GM12878 (cell line): ENCODE measurements around the gene TM4SF1. TPM values are rescaled to one million over a fixed set of nuclear protein-coding genes. Genes with fewer than 3 reads are reported as not detected.

Experiments
- ATAC-seq: fragments of 200-7000 bp; cut with Tn5 transposase; 3 replicates; pipeline ENCODE4 v1.9.1; 2020; ENCODE audit warnings: mild to moderate bottlenecking, moderate library complexity
- BruUV-seq: library from RNA; stranded (reverse); fragments of 400-500 nt; replicated peaks from 2 replicates; lab custom pipeline; 2021; lab: Mats Ljungman, UMichigan
- CTCF ChIA-PET: fragments of 300-600 bp; sonication (Branson Sonifier 250); formaldehyde crosslinking; extraction: SDS; loops from one replicate; lab custom pipeline; 2021; ENCODE audit warnings: inconsistent platforms; lab: Yijun Ruan, JAX
- POLR2A ChIA-PET: fragments of 350-600 bp; formaldehyde crosslinking; extraction: SDS; loops from one replicate; lab custom pipeline; 2021; ENCODE audit warnings: inconsistent platforms; lab: Charles Lee
- RAD21 ChIA-PET: fragments of 300-600 bp; sonication (Branson Sonifier 250); formaldehyde crosslinking; loops from one replicate; lab custom pipeline; 2023; ENCODE audit warnings: antibody characterized with exemption; ENCODE audit not compliant: unreplicated experiment; lab: Charles Lee
- SMC1A ChIA-PET: fragments of 300-600 bp; sonication (Branson Sonifier 250); formaldehyde crosslinking; loops from one replicate; lab custom pipeline; 2023; ENCODE audit not compliant: unreplicated experiment, uncharacterized antibody; lab: Charles Lee
- DNase-seq: peaks from one replicate; pipeline ENCODE4 v3.0.0-alpha.2; 2011; ENCODE audit warnings: low read depth, low spot score
- FAIRE-seq: peaks from 3 replicates; lab custom pipeline; 2011; peaks lifted over from hg19 to GRCh38; lab: Jason Lieb, UNC
- H2AFZ ChIP-seq: 2 replicates; pipeline ENCODE4 v1.6.0; 2011; ENCODE audit warnings: low read depth, low read length, control low read depth; ENCODE audit not compliant: control insufficient read depth
- H3K27ac ChIP-seq: 2 replicates; pipeline ENCODE4 v1.5.1; 2011; ENCODE audit warnings: control low read depth; ENCODE audit not compliant: control insufficient read depth, insufficient read depth
- H3K27me3 ChIP-seq, 2 experiments: replicated peaks in 1 of 2; 2 replicates each; pipeline versions ENCODE4 v1.6.0 to v1.6.1; 2011; ENCODE audit warnings: low read length in 1 of 2; ENCODE audit not compliant: control insufficient read depth in 2 of 2, insufficient read depth in 2 of 2
- H3K36me3 ChIP-seq, 2 experiments: 2 replicates each; pipeline ENCODE4 v1.5.1; 2011; ENCODE audit warnings: low read length in 1 of 2; ENCODE audit not compliant: control insufficient read depth in 2 of 2, insufficient read depth in 2 of 2
- H3K4me1 ChIP-seq: 2 replicates; pipeline ENCODE4 v1.6.1; 2011; ENCODE audit warnings: mild to moderate bottlenecking, low read length, moderate library complexity, mixed read lengths; ENCODE audit not compliant: control insufficient read depth, insufficient read depth
- H3K4me2 ChIP-seq: 2 replicates; pipeline ENCODE4 v1.6.0; 2011; ENCODE audit warnings: control low read depth; ENCODE audit not compliant: control insufficient read depth, insufficient read depth
- H3K4me3 ChIP-seq: fragments of 200-600 bp; sonication (generic); 2 replicates; pipeline ENCODE4 v1.5.1; 2016
- H3K79me2 ChIP-seq: 2 replicates; pipeline ENCODE4 v1.6.0; 2011; ENCODE audit warnings: low read length; ENCODE audit not compliant: control insufficient read depth, insufficient read depth
- H3K9ac ChIP-seq: 2 replicates; pipeline ENCODE4 v1.8.0; 2011; ENCODE audit warnings: low read length, control low read depth, mixed read lengths; ENCODE audit not compliant: control insufficient read depth, insufficient read depth
- H3K9me3 ChIP-seq: replicated peaks from 3 replicates; pipeline ENCODE4 v1.5.1; 2011; ENCODE audit warnings: mild to moderate bottlenecking, low read length; ENCODE audit not compliant: control insufficient read depth, insufficient read depth
- H4K20me1 ChIP-seq: 2 replicates; pipeline ENCODE4 v1.6.0; 2011; ENCODE audit not compliant: control insufficient read depth, insufficient read depth
- BACH1 ChIP-seq: fragments of 450-650 bp; IDR thresholded peaks from 2 replicates; pipeline ENCODE4 v1.6.1; 2017; ENCODE audit warnings: mild to moderate bottlenecking, borderline replicate concordance
- CBX5 ChIP-seq: sonication (generic); IDR thresholded peaks from 2 replicates; pipeline ENCODE4 v1.6.1; 2016; ENCODE audit warnings: low read depth, moderate library complexity, mild to moderate bottlenecking, inconsistent platforms
- CHD2 ChIP-seq: IDR thresholded peaks from 2 replicates; pipeline ENCODE4 v1.6.1; 2011; ENCODE audit warnings: low read depth, low read length, improper control_type of control experiment, borderline replicate concordance
- EGR1 ChIP-seq, 2 experiments: IDR thresholded peaks; 1 replicate in 1 of 2; 2 replicates in 1 of 2; pipeline ENCODE4 v1.6.1; 2011 to 2012; ENCODE audit warnings: low read depth in 2 of 2, low read length in 2 of 2, borderline replicate concordance in 1 of 2, mild to moderate bottlenecking in 1 of 2, moderate library complexity in 1 of 2
- ELK1 ChIP-seq: IDR thresholded peaks from 2 replicates; pipeline ENCODE4 v1.6.1; 2012; ENCODE audit warnings: low read depth, low read length, improper control_type of control experiment
- FOXK2 ChIP-seq: fragments of 450-650 bp; IDR thresholded peaks from 2 replicates; pipeline ENCODE4 v1.6.1; 2017; ENCODE audit warnings: mild to moderate bottlenecking, moderate library complexity
- HCFC1 ChIP-seq: fragments of 150-350 bp; IDR thresholded peaks from 2 replicates; pipeline ENCODE4 v1.6.1; 2014; ENCODE audit warnings: low read length
- IKZF1 ChIP-seq: fragments of 450-650 bp; conservative IDR thresholded peaks from 2 replicates; pipeline ENCODE4 v1.6.1; 2017; ENCODE audit warnings: antibody characterized with exemption, mild to moderate bottlenecking
- KAT2A ChIP-seq: conservative IDR thresholded peaks from 2 replicates; pipeline ENCODE4 v1.6.1; 2011; ENCODE audit warnings: low read depth, low read length; ENCODE audit not compliant: control insufficient read depth
- MTA2 ChIP-seq: fragments of 450-650 bp; IDR thresholded peaks from 2 replicates; pipeline ENCODE4 v1.6.1; 2016; ENCODE audit warnings: low read depth, mild to moderate bottlenecking, moderate library complexity
- PBX3 ChIP-seq: IDR thresholded peaks from 2 replicates; pipeline ENCODE4 v1.6.1; 2011; ENCODE audit warnings: mild to moderate bottlenecking, low read depth, low read length, moderate library complexity; ENCODE audit not compliant: insufficient replicate concordance
- RAD21 ChIP-seq: IDR thresholded peaks from 2 replicates; pipeline ENCODE4 v1.6.1; 2011; ENCODE audit warnings: mild to moderate bottlenecking, low read depth, low read length, moderate library complexity; ENCODE audit not compliant: insufficient read depth
- SMC3 ChIP-seq: IDR thresholded peaks from 2 replicates; pipeline ENCODE4 v1.6.1; 2011; ENCODE audit warnings: low read length, improper control_type of control experiment, borderline replicate concordance
- STAT1 ChIP-seq: fragments of 450-650 bp; conservative IDR thresholded peaks from 2 replicates; pipeline ENCODE4 v1.6.1; 2014; ENCODE audit warnings: antibody characterized with exemption, mild to moderate bottlenecking
- SUPT20H ChIP-seq: IDR thresholded peaks from 2 replicates; pipeline ENCODE4 v1.6.1; 2011; ENCODE audit warnings: low read depth, mild to moderate bottlenecking, low read length, moderate library complexity, borderline replicate concordance; ENCODE audit not compliant: control insufficient read depth
- TARDBP ChIP-seq: IDR thresholded peaks from 2 replicates; pipeline ENCODE4 v1.6.1; 2016; ENCODE audit warnings: borderline replicate concordance
- TCF12 ChIP-seq: IDR thresholded peaks from 2 replicates; pipeline ENCODE4 v1.6.1; 2011; ENCODE audit warnings: low read depth, mild to moderate bottlenecking, low read length
- WGBS: methylation state at CpG from one replicate; pipeline ENCODE4 v1.1.6; 2016; ENCODE audit warnings: low lambda C conversion rate; ENCODE audit not compliant: insufficient replicate concordance, insufficient coverage; ENCODE audit errors: missing lambda C conversion rate; 5-methylcytosine and 5-hydroxymethylcytosine counted together
- in situ Hi-C: fragments of 300-500 bp; cut with MboI; formaldehyde crosslinking; loops from 9 replicates; pipeline ENCODE4 v1.14.3; 2018; ENCODE audit warnings: mixed read lengths
- intact Hi-C: fragments of 100-400 bp; cut with micrococcal nuclease; formaldehyde crosslinking; loops from one replicate; pipeline ENCODE4 v1.14.2; 2022; ENCODE audit not compliant: unreplicated experiment
- polyA plus RNA-seq, 11 experiments: library from polyadenylated mRNA; depleted of rRNA in 4 of 11; unstranded in 6 of 11; stranded (reverse) in 5 of 11; fragments of >200 nt; fragmentation: Nextera tagmentation in 4 of 11; fragmentation: Illumina TruSeq in 1 of 11; extraction: Ambion mirVana in 4 of 11; extraction: Trizol in 1 of 11; gene quantifications; 1 replicate in 1 of 11; 2 replicates in 10 of 11; pipeline versions ENCODE4 v1.2.1 to v1.2.3, GENCODE V29; 2011 to 2016; ENCODE audit warnings: inconsistent platforms in 2 of 11, missing spikeins in 2 of 11, low read depth in 1 of 11
- total RNA-seq, 4 experiments: library from RNA; depleted of rRNA in 3 of 4; stranded (reverse); fragments of >200 nt in 3 of 4; fragmentation: Illumina TruSeq in 1 of 4; extraction: Trizol in 1 of 4; gene quantifications; 2 replicates each; pipeline versions ENCODE4 v1.2.1 to v1.2.3, GENCODE V29; 2013 to 2021

The TM4SF1 gene
- total and polyA plus RNA-seq, 10 of the 15 experiments (the other 5 are each of a cell fraction or from before 2014, with no cell fraction given): 0.05 to 1.2 TPM; not detected in 8

DNA sequence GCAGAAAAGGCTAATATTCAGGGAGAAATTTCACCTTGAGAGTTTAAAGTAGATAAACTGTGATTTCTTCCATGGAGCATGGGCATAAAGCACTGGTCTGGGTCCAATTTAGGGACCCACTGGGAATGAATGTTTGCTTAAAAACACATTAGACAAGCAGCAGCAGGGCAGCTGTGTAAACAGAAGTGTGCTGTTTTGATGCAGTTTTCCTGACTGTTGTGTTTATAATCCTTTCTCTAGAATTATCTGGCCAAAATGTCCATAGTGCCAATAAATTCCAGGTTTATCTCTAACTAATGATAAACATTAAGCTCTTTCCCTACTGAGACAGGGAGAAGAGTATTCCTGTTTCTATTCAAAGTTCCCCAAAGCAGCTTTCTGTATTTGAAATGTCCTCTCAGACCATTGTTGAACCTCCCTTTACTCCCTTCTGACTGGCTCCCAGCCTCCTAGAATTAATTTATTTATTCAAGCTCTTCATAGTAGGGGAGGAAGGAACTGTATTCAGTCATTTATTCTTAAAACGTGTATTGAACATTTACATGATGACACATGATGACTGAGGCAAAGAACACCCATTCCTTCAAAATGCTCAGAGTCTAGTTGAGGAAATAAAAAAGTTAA, 37.0 kb downstream of the TM4SF1 start:
- H3K4me1 ChIP-seq: no peaks in the 10 kb centered on the region
- no peak for FAIRE-seq
- no peak for DNase-seq
- H3K27ac ChIP-seq: no peak overlapping the region
- H4K20me1 ChIP-seq: no peaks in the 10 kb centered on the region
- ATAC-seq: no peak
- ChIA-PET CTCF (interaction anchor here (1.1 to 1.5 kb wide), 2 partner anchors 10 to 139 kb away, joined by 5 read pairs; no protein-coding TSS in a partner anchor), SMC1A (interaction anchor here (1.0 kb wide), 1 partner anchor 13 kb away, joined by 3 read pairs; no protein-coding TSS in a partner anchor), RAD21 (no interaction called here), POLR2A (no interaction called here)
- no peaks in the 10 kb centered on the region; a peak in 1 of 4 replicates for H3K27me3 ChIP-seq
- TF ChIP-seq TCF12 (no peak), RAD21 (no peak), CBX5 (no peak), STAT1 (no peak)
- 0% methylated on average over 1 of the region's 1 CpG for WGBS
- no peaks in the 10 kb centered on the region for H3K9me3 ChIP-seq
- intact Hi-C loops (no loop called here), in situ Hi-C loops (no loop called here)
- H3K36me3 ChIP-seq: no peaks in the 10 kb centered on the region
- no TSS peak for BruUV-seq
- H3K4me2 ChIP-seq: no peak overlapping the region
- H3K4me3 ChIP-seq: no peak overlapping the region
- no peak overlapping the region for H2AFZ ChIP-seq
- H3K79me2 ChIP-seq: no peaks in the 10 kb centered on the region
- H3K9ac ChIP-seq: no peak overlapping the region

- ChIA-PET CTCF (interaction anchor here (1.1 to 1.5 kb wide), 2 partner anchors 10 to 140 kb away, joined by 5 read pairs; no protein-coding TSS in a partner anchor), RAD21 (no interaction called here), SMC1A (no interaction called here), POLR2A (no interaction called here)
- ATAC-seq (no peak), DNase-seq (no peak), FAIRE-seq (no peak)
- Histone ChIP-seq H3K4me2 (no peak overlapping the region), H3K9ac (no peak overlapping the region), H3K4me3 (no peak overlapping the region), H3K36me3 (no peaks in the 10 kb centered on the region), H3K4me1 (no peaks in the 10 kb centered on the region), H3K79me2 (no peaks in the 10 kb centered on the region), H2AFZ (no peak overlapping the region), H4K20me1 (no peaks in the 10 kb centered on the region), H3K27ac (no peak overlapping the region), H3K27me3 (no peaks in the 10 kb centered on the region; a peak in 1 of 4 replicates), H3K9me3 (no peaks in the 10 kb centered on the region)
- no TSS peak for BruUV-seq
- 2% methylated on average over 5 of the region's 5 CpGs for WGBS
- in situ Hi-C loops: no loop called here
- intact Hi-C loops: no loop called here
- TF ChIP-seq PBX3 (no peak), SUPT20H (no peak), HCFC1 (no peak), BACH1 (no peak), IKZF1 (no peak), FOXK2 (no peak), MTA2 (no peak), EGR1 (IDR thresholded peaks at IDR 0.05; ENCODE audit: borderline replicate concordance in 1 of 2, low read depth in 2 of 2, low read length in 2 of 2) (no peak), ELK1 (no peak), CHD2 (no peak), TARDBP (no peak), KAT2A (no peak), SMC3 (no peak)
Measured at GRCh38 chr3:149339931-149340309, 37.5 kb downstream of the TM4SF1 start.
